Kidney (tissue), 14 donors: Measurements from ENCODE around the gene SLC22A4. TPM values are rescaled to one million over a fixed set of nuclear protein-coding genes. Genes with fewer than 3 reads are reported as not detected.
A peak's percentile ranks its signal among the peaks of the same experiment; 100 is the strongest.

Source experiments
- DNase-seq, 5 donors: peaks; one replicate each; pipeline ENCODE4 v3.0.0-alpha.2; 2013 to 2020
- FAIRE-seq: peaks from 2 replicates; lab custom pipeline; 2012; peaks lifted over from hg19 to GRCh38; lab: Jason Lieb, UNC
- H3K27ac ChIP-seq, 2 donors: one replicate each; pipeline ENCODE4 v1.7.0; 2013; ENCODE audit warnings: low read depth in 2 of 2, low read length in 2 of 2, inconsistent platforms in 1 of 2
- H3K27me3 ChIP-seq: one replicate; pipeline ENCODE4 v1.7.1; 2013; ENCODE audit warnings: low read length, inconsistent platforms; ENCODE audit not compliant: control insufficient read depth, insufficient read depth
- H3K36me3 ChIP-seq, 3 donors: one replicate each; pipeline versions ENCODE4 v1.7.0 to v1.7.1; 2013; ENCODE audit warnings: low read length in 3 of 3, control low read depth in 1 of 3, inconsistent platforms in 1 of 3; ENCODE audit not compliant: insufficient read depth in 3 of 3, control insufficient read depth in 2 of 3
- H3K4me1 ChIP-seq, 3 donors: one replicate each; pipeline versions ENCODE4 v1.7.0 to v1.7.1; 2013; ENCODE audit warnings: low read length in 3 of 3, inconsistent platforms in 1 of 3, low read depth in 1 of 3; ENCODE audit not compliant: control insufficient read depth in 2 of 3, insufficient read depth in 2 of 3
- H3K4me3 ChIP-seq, 3 donors: one replicate each; pipeline versions ENCODE4 v1.7.0 to v1.8.1; 2013; ENCODE audit warnings: low read length in 3 of 3, control low read depth in 1 of 3, inconsistent platforms in 1 of 3
- H3K9ac ChIP-seq, 3 donors: one replicate each; pipeline versions ENCODE4 v1.7.0 to v1.7.1; 2013; ENCODE audit warnings: low read length in 3 of 3, control low read depth in 1 of 3, inconsistent platforms in 1 of 3
- H3K9me3 ChIP-seq, 3 donors: one replicate each; pipeline versions ENCODE4 v1.7.0 to v1.7.1; 2013; ENCODE audit warnings: low read length in 3 of 3, control low read depth in 1 of 3, inconsistent platforms in 1 of 3; ENCODE audit not compliant: control insufficient read depth in 2 of 3, insufficient read depth in 1 of 3
- intact Hi-C: fragments of 100-400 bp; cut with DNase I; formaldehyde crosslinking; loops from one replicate; pipeline ENCODE4 v1.11.1; 2022
- polyA plus RNA-seq: library from polyadenylated mRNA; stranded (reverse); fragments of 350-450 nt; fragmentation: Illumina TruSeq; extraction: RNeasy Lipid Tissue Mini Kit (QIAGEN cat#74804); gene quantifications from one replicate; pipeline ENCODE4 v1.2.3, GENCODE V29; 2014; ENCODE audit warnings: low read depth, low replicate concordance; ENCODE audit not compliant: insufficient read depth
- total RNA-seq: library from RNA; stranded (reverse); fragmentation: NEBNext Ultra II Directional; extraction: Animal tissue kit (Norgen Biotek cat#: 25700); gene quantifications from one replicate; pipeline ENCODE4 v1.2.1, GENCODE V29; 2021
- TF ChIP-seq, protein P1 (sequence below): IDR thresholded peaks from 3 replicates; pipeline ENCODE4 v1.5.1; 2012; ENCODE audit warnings: mild to moderate bottlenecking, moderate library complexity, borderline replicate concordance; ENCODE audit not compliant: insufficient read depth; ENCODE audit errors: extremely low read depth
- donor health status: control.
- donor health status: control.
- donor health status: control.
- donor health status: control.
- donor health status: control.
- donor health status: DM: yes; HTN: yes; CAD: no.
- donor health status: Normal renal cell carcinoma (clear cell type).

SLC22A4 gene
- total and polyA plus RNA-seq, 2 donors from 2014 or later: 2.4 to 7.6 TPM

DNA sequence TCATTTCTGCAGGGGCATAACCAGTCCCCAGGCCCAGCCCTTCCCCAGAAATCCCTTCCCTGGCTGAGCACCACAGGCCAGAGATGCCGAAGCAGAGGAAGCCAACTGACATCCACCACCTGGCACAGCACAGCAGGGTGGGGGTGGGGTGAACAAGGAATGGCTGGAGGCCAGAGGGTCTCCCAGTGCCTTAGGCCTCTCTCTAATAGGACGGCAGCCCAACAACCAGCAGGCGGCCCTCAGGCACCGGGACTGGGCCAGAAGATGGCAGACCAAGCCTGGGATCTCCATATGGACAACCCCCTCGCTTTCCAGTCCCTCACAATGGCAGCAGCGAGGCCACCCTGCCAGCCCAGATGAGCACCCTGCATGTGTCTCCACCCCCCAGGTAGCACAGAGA lies 23.5 kb upstream of the SLC22A4 start:
- peak in 4 of 5 donors; percentile 52 to 68 (median 64) for DNase-seq
- Histone ChIP-seq H3K27ac (no peak overlapping the region), H3K4me3 (no peak overlapping the region), H3K36me3 (peaks cover 0 to 6% (median 2%) of the 10 kb centered on the region in 3 donors), H3K9ac (no peak overlapping the region), H3K27me3 (no peaks in the 10 kb centered on the region), H3K9me3 (no peaks in the 10 kb centered on the region), H3K4me1 (peaks cover 0 to 26% (median 8%) of the 10 kb centered on the region in 3 donors)
- TF ChIP-seq, protein P1, sequence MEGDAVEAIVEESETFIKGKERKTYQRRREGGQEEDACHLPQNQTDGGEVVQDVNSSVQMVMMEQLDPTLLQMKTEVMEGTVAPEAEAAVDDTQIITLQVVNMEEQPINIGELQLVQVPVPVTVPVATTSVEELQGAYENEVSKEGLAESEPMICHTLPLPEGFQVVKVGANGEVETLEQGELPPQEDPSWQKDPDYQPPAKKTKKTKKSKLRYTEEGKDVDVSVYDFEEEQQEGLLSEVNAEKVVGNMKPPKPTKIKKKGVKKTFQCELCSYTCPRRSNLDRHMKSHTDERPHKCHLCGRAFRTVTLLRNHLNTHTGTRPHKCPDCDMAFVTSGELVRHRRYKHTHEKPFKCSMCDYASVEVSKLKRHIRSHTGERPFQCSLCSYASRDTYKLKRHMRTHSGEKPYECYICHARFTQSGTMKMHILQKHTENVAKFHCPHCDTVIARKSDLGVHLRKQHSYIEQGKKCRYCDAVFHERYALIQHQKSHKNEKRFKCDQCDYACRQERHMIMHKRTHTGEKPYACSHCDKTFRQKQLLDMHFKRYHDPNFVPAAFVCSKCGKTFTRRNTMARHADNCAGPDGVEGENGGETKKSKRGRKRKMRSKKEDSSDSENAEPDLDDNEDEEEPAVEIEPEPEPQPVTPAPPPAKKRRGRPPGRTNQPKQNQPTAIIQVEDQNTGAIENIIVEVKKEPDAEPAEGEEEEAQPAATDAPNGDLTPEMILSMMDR: no peak
- FAIRE-seq: no peak
- intact Hi-C loops: no loop called here

GRCh38 chr5:132271251-132272246 lies 22.6 kb upstream of the SLC22A4 start:
- intact Hi-C loops: no loop called here
- no peak overlapping the region for H3K9ac ChIP-seq
- FAIRE-seq (no peak), DNase-seq (peak in 3 of 5 donors; percentile 11 to 71 (median 63))
- H3K9me3 ChIP-seq: no peaks in the 10 kb centered on the region
- peaks cover 0 to 6% (median 2%) of the 10 kb centered on the region in 3 donors for H3K36me3 ChIP-seq
- no peak overlapping the region for H3K27ac ChIP-seq
- peaks cover 0 to 19% (median 8%) of the 10 kb centered on the region in 3 donors for H3K4me1 ChIP-seq
- H3K27me3 ChIP-seq: no peaks in the 10 kb centered on the region
- peak overlapping the region in 1 of 3 donors; percentile 74 for H3K4me3 ChIP-seq
- TF ChIP-seq, protein P1: no peak

DNA sequence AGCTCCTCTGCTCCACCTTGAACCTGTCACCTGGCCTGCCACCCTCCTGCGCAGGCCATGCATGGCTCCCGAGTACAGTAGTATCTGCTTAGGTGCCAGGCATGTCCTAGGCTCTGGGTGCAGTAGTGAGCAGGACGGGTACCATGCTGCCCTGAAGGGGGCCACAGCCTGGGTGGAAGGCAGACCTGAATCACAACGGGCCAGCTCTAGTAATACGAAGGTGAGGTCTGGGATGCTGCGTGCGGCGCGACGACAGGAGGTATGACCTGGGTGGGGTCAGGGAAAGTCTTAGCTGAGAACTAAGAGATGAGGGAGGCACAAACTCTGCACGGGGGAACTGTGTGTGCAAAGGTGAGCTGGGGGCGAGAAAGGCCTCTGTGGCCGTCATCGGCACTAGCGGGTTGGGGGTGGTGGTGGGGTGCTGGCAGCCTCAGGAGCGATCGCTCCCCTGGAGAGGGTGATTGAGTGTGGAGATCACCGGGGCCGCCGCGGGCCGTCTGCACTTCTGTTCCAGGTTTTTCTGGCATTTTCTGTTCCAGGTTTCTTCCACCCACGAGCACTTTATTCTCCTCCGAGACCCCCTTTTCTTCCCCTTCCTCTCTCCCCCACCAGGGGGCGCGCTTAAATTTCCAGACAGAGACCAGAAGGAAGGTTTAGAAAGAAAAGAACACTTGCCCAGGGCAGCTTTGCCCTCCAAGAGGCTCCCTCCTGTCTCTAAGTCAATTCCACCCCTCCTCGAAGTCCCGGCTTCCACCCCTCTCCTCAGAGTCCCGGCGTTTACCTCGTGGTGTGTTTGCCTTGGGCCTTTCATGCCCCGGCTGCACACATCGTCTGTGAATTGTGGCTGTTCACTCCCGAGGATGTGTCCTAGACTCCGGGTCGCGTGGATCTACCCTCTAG lies 21.6 kb upstream of the SLC22A4 start:
- peaks cover 0 to 16% (median 8%) of the 10 kb centered on the region in 3 donors for H3K4me1 ChIP-seq
- no peaks in the 10 kb centered on the region for H3K9me3 ChIP-seq
- no peak overlapping the region for H3K9ac ChIP-seq
- no peaks in the 10 kb centered on the region for H3K27me3 ChIP-seq
- no peak for FAIRE-seq
- H3K36me3 ChIP-seq: peaks cover 0 to 2% (median 0%) of the 10 kb centered on the region in 3 donors
- TF ChIP-seq, protein P1: peak; percentile 64
- peak overlapping the region in 1 of 2 donors; percentile 59 for H3K27ac ChIP-seq
- intact Hi-C loops: no loop called here
- DNase-seq: peak; percentile 75 to 87 (median 80)
- peak overlapping the region in 2 of 3 donors; percentile 25 to 74 for H3K4me3 ChIP-seq
